Activated B cell treated with CpG ODN at 0.5 μM for 24 hours (primary cell): ENCODE data around the gene INO80C. TPM values are rescaled to one million over a fixed set of nuclear protein-coding genes. Genes with fewer than 3 reads are reported as not detected.

Experiments
- ATAC-seq: fragments of 200-7000 bp; cut with Tn5 transposase; one replicate; pipeline ENCODE4 v1.10.0; 2021; ENCODE audit warnings: low read depth, mild to moderate bottlenecking, moderate library complexity
- CTCF ChIA-PET: fragments of 350-600 bp; sonication (Branson Sonifier 250); formaldehyde crosslinking; loops from one replicate; lab custom pipeline; 2021; ENCODE audit warnings: antibody characterized with exemption; lab: Charles Lee
- POLR2A ChIA-PET: fragments of 350-600 bp; sonication (Branson Sonifier 250); formaldehyde crosslinking; loops from one replicate; lab custom pipeline; 2021; ENCODE audit warnings: antibody characterized with exemption; lab: Charles Lee
- DNase-seq: peaks from one replicate; pipeline ENCODE4 v3.0.0; 2022
- H3K27ac Mint-ChIP-seq: one replicate; pipeline ENCODE4 v1.8.0; 2020; ENCODE audit warnings: mixed read lengths
- H3K27me3 Mint-ChIP-seq: one replicate; pipeline ENCODE4 v1.8.0; 2021; ENCODE audit warnings: mixed read lengths
- H3K36me3 Mint-ChIP-seq: one replicate; pipeline ENCODE4 v1.8.0; 2021; ENCODE audit warnings: low read depth, mixed read lengths
- H3K4me1 Mint-ChIP-seq: one replicate; pipeline ENCODE4 v1.8.0; 2021; ENCODE audit warnings: mixed read lengths
- H3K4me3 Mint-ChIP-seq: one replicate; pipeline ENCODE4 v1.8.0; 2020; ENCODE audit warnings: mild to moderate bottlenecking, mixed read lengths
- H3K9me3 Mint-ChIP-seq: one replicate; pipeline ENCODE4 v1.8.0; 2020; ENCODE audit warnings: mixed read lengths
- intact Hi-C: fragments of 100-400 bp; cut with micrococcal nuclease; formaldehyde crosslinking; loops from one replicate; pipeline ENCODE4 v1.15.1; 2024
- total RNA-seq: library from RNA; stranded (reverse); gene quantifications from 2 replicates; pipeline ENCODE4 v1.2.3, GENCODE V29; 2022
- TF ChIP-seq, protein P1 (sequence below): fragments of 200-600 bp; IDR thresholded peaks from one replicate; pipeline ENCODE4 v1.8.0; 2022; ENCODE audit warnings: antibody characterized with exemption, mild to moderate bottlenecking

Gene INO80C
- total RNA-seq, 1 donor from 2014 or later: 31.6 TPM

DNA sequence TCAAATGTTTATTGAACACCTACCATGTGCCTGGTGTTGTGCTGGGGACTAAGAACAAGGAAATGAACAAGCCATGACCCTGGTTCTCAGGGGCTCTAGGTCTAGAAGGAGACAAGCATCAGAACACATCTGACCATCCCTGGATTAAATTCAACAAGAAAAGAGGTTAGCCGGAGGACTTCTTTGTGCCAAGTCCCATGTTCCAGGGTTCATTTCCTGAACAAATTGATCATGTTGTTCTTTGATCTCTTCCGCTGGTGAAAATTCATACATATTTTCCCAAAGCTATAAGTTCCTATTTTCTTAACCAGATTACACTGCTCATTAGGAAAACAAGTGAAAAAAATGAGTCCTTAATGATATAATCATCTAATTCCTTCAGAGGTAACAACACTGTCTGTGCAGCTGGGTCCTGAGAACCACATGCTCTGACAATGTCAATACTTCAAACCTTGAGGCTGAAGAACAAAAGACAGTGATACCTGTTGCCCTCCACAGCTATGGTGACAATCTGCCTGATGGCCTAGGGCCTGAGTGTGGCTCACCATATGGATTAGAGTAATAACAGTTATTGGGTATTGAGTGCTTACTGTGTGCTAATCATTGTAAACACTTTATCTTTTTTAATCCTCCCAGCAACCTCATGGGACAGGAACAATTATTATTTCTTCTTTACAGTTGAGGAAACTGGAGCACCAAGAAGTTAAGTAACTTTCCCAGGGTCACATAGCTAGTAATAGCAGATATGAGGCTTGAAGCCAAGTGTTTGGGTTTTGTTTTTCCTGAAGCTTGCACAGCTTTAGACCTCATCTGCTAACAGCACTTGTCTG, 24.6 kb upstream of the INO80C start:
- POLR2A ChIA-PET: interaction anchor here (0.8 kb wide), 1 partner anchor 24 kb away, joined by 4 read pairs; the partner anchor contains the start of gene INO80C
- H3K4me3 Mint-ChIP-seq: no peak overlapping the region
- DNase-seq (no peak), ATAC-seq (no peak)
- CTCF ChIA-PET: no interaction called here
- no peaks in the 10 kb centered on the region for H3K9me3 Mint-ChIP-seq
- peaks cover 3% of the 10 kb centered on the region for H3K4me1 Mint-ChIP-seq
- no peaks in the 10 kb centered on the region for H3K36me3 Mint-ChIP-seq
- no peak overlapping the region for H3K27ac Mint-ChIP-seq
- H3K27me3 Mint-ChIP-seq: peaks cover 18% of the 10 kb centered on the region
- TF ChIP-seq, protein P1, sequence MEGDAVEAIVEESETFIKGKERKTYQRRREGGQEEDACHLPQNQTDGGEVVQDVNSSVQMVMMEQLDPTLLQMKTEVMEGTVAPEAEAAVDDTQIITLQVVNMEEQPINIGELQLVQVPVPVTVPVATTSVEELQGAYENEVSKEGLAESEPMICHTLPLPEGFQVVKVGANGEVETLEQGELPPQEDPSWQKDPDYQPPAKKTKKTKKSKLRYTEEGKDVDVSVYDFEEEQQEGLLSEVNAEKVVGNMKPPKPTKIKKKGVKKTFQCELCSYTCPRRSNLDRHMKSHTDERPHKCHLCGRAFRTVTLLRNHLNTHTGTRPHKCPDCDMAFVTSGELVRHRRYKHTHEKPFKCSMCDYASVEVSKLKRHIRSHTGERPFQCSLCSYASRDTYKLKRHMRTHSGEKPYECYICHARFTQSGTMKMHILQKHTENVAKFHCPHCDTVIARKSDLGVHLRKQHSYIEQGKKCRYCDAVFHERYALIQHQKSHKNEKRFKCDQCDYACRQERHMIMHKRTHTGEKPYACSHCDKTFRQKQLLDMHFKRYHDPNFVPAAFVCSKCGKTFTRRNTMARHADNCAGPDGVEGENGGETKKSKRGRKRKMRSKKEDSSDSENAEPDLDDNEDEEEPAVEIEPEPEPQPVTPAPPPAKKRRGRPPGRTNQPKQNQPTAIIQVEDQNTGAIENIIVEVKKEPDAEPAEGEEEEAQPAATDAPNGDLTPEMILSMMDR: no peak
- intact Hi-C loops: no loop called here

DNA sequence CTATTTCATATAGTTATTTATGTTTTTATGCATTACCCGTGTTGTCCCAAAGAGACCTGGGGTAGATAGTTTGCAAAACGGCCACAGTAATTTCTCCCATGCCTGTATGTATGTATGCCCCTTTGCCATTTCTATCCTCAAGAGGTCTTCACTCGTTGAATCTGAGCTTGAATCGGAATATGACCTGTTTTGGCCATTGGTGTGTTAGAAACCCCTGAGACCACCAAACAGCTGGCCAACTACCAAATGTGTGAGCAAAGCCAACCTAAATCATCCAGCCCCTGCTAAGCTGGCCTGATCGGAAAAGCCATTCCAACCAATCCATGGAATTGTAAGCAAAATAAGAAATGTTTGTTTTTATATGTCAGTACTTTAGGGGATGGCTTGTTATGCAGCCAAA, 23.4 kb upstream of the INO80C start:
- peaks cover 3% of the 10 kb centered on the region for H3K4me1 Mint-ChIP-seq
- H3K27ac Mint-ChIP-seq: no peak overlapping the region
- no peaks in the 10 kb centered on the region for H3K9me3 Mint-ChIP-seq
- intact Hi-C loops: no loop called here
- POLR2A ChIA-PET: interaction anchor here (0.6 kb wide), 1 partner anchor 198 kb away, joined by 3 read pairs; no protein-coding TSS in a partner anchor
- CTCF ChIA-PET: no interaction called here
- H3K27me3 Mint-ChIP-seq: peaks cover 12% of the 10 kb centered on the region
- TF ChIP-seq, protein P1: no peak
- H3K36me3 Mint-ChIP-seq: no peaks in the 10 kb centered on the region
- no peak overlapping the region for H3K4me3 Mint-ChIP-seq
- ATAC-seq (no peak), DNase-seq (no peak)

GRCh38 chr18:35519148-35519899, 21.6 kb upstream of the INO80C start:
- no peak overlapping the region for H3K27ac Mint-ChIP-seq
- no peaks in the 10 kb centered on the region for H3K9me3 Mint-ChIP-seq
- ATAC-seq: no peak
- intact Hi-C loops: loop anchor here (5.0 kb wide), 1 partner anchor 38 kb away; no protein-coding TSS in a partner anchor
- H3K4me3 Mint-ChIP-seq: no peak overlapping the region
- H3K36me3 Mint-ChIP-seq: no peaks in the 10 kb centered on the region
- CTCF ChIA-PET: interaction anchor here (0.6 kb wide), 1 partner anchor 113 kb away, joined by 3 read pairs; no protein-coding TSS in a partner anchor
- no peaks in the 10 kb centered on the region for H3K4me1 Mint-ChIP-seq
- POLR2A ChIA-PET: no interaction called here
- H3K27me3 Mint-ChIP-seq: peaks cover 3% of the 10 kb centered on the region
- TF ChIP-seq, protein P1: no peak
- DNase-seq: no peak

- no peaks in the 10 kb centered on the region for H3K4me1 Mint-ChIP-seq
- no peaks in the 10 kb centered on the region for H3K9me3 Mint-ChIP-seq
- H3K27ac Mint-ChIP-seq: no peak overlapping the region
- no peaks in the 10 kb centered on the region for H3K36me3 Mint-ChIP-seq
- TF ChIP-seq, protein P1: no peak
- H3K27me3 Mint-ChIP-seq: no peaks in the 10 kb centered on the region
- intact Hi-C loops: loop anchor here (5.0 kb wide), 1 partner anchor 40 kb away; no protein-coding TSS in a partner anchor
- ChIA-PET POLR2A (no interaction called here), CTCF (no interaction called here)
- DNase-seq (no peak), ATAC-seq (no peak)
- H3K4me3 Mint-ChIP-seq: no peak overlapping the region
Measured at GRCh38 chr18:35517715-35518114, 20.0 kb upstream of the INO80C start.

- H3K4me1 Mint-ChIP-seq: peaks cover 6% of the 10 kb centered on the region
- POLR2A ChIA-PET: no interaction called here
- TF ChIP-seq, protein P1: no peak
- H3K36me3 Mint-ChIP-seq: no peaks in the 10 kb centered on the region
- no peaks in the 10 kb centered on the region for H3K9me3 Mint-ChIP-seq
- H3K27ac Mint-ChIP-seq: no peak overlapping the region
- intact Hi-C loops: loop anchor here (5.0 kb wide), 1 partner anchor 41 kb away; no protein-coding TSS in a partner anchor
- DNase-seq (no peak), ATAC-seq (no peak)
- CTCF ChIA-PET: no interaction called here
- H3K4me3 Mint-ChIP-seq: no peak overlapping the region
- no peaks in the 10 kb centered on the region for H3K27me3 Mint-ChIP-seq
Measured at GRCh38 chr18:35516789-35517188, 19.0 kb upstream of the INO80C start.
